HG03060 (cell line): ENCODE data around the gene CCL8.
"Not testable (repeated sequence)": the region's sequence is repeated elsewhere in the genome, so short reads cannot be mapped to it uniquely, and the experiment has no call there.

Experiments
- ATAC-seq: cut with Tn5 transposase; IDR thresholded peaks from one replicate; pipeline ENCODE4 v1.9.1; 2021; ENCODE audit warnings: low read depth, moderate number of reproducible peaks; ENCODE audit not compliant: unreplicated experiment

Gene CCL8

GRCh38 chr17:34312080-34312479 is 7.2 kb upstream of the CCL8 start:
- ATAC-seq = no peak

GRCh38 chr17:34313164-34313563 is 6.1 kb upstream of the CCL8 start:
- ATAC-seq = no peak

- ATAC-seq = no peak
Observed at GRCh38 chr17:34314279-34314678, 5.0 kb upstream of the CCL8 start.

- no peak for ATAC-seq
Observed at GRCh38 chr17:34318474-34318873, 761 bp upstream of the CCL8 start.

- ATAC-seq = no peak
Observed at GRCh38 chr17:34321964-34322363, 2.7 kb downstream of the CCL8 start.

- not testable (repeated sequence) for ATAC-seq
Observed at GRCh38 chr17:34327580-34327979, 8.3 kb downstream of the CCL8 start.

GRCh38 chr17:34337701-34338100 is 18.5 kb downstream of the CCL8 start:
- ATAC-seq = no peak

- no peak for ATAC-seq
Observed at GRCh38 chr17:34339138-34339770, 20.0 kb downstream of the CCL8 start.

GRCh38 chr17:34341916-34342315 is 22.7 kb downstream of the CCL8 start:
- ATAC-seq = no peak

- no peak for ATAC-seq
Observed at GRCh38 chr17:34347063-34347462, 27.8 kb downstream of the CCL8 start.

- ATAC-seq = no peak
Observed at GRCh38 chr17:34349751-34350150, 30.5 kb downstream of the CCL8 start.

GRCh38 chr17:34351096-34351495 is 31.9 kb downstream of the CCL8 start:
- no peak for ATAC-seq

- ATAC-seq = no peak
Observed at GRCh38 chr17:34352191-34352590, 33.0 kb downstream of the CCL8 start.

GRCh38 chr17:34354637-34355036 is 35.4 kb downstream of the CCL8 start:
- no peak for ATAC-seq

GRCh38 chr17:34356194-34356593 is 37.0 kb downstream of the CCL8 start, which contains the start of gene CCL13:
CCL13 (plus strand) TSS chr17:34356480; CDS start chr17:34356527, 47 bp downstream.
- ATAC-seq = no peak

GRCh38 chr17:34357398-34357797 is 38.2 kb downstream of the CCL8 start:
- no peak for ATAC-seq

- ATAC-seq = no peak
Observed at GRCh38 chr17:34358631-34359030, 39.4 kb downstream of the CCL8 start.

- no peak for ATAC-seq
Observed at GRCh38 chr17:34360601-34361270, 41.5 kb downstream of the CCL8 start.

GRCh38 chr17:34361478-34362061 is 42.3 kb downstream of the CCL8 start:
- ATAC-seq = no peak

- no peak for ATAC-seq
Observed at GRCh38 chr17:34363183-34363661, 44.0 kb downstream of the CCL8 start, which contains the start of gene CCL1. CCL1 (minus strand) TSS chr17:34363233; CDS start chr17:34363161, 72 bp downstream.

- ATAC-seq = no peak
Observed at GRCh38 chr17:34364751-34365150, 45.5 kb downstream of the CCL8 start.

- ATAC-seq = no peak
Observed at GRCh38 chr17:34365340-34365739, 46.1 kb downstream of the CCL8 start.
